ENCODE results near the gene CAMSAP1. TPM values are rescaled to one million over a fixed set of nuclear protein-coding genes. Genes with fewer than 3 reads are reported as not detected.

Gene CAMSAP1
- total and polyA plus RNA-seq, 4 donors, result 5.0 to 29.8 (median 15.1) TPM

- H3K9ac ChIP-seq (ENCODE audit: insufficient read depth in 1 of 2, low read length in 2 of 2), result no peak overlapping the region
- no peak for TF ChIP-seq CTCF (IDR thresholded peaks at IDR 0.05; ENCODE audit: control extremely low read depth, extremely low read depth)
- no peak overlapping the region for H3K4me3 ChIP-seq
- H3K4me1 ChIP-seq (ENCODE audit: control insufficient read depth in 5 of 5, insufficient read depth in 5 of 5, low read length in 5 of 5), result peaks cover 0 to 4% (median 0%) of the 10 kb centered on the region in 5 donors
- DNase-seq (peak in 1 of 3 donors; percentile 13), ATAC-seq (ENCODE audit: insufficient read depth, low FRiP score) (no peak)
- WGBS, 2 donors, result 80 to 85% methylated on average over 7 of the region's 7 CpGs
- no peaks in the 10 kb centered on the region for H3K27me3 ChIP-seq (ENCODE audit: control insufficient read depth in 3 of 3, insufficient read depth in 3 of 3, low read length in 2 of 3)
- H3K36me3 ChIP-seq (ENCODE audit: control insufficient read depth in 4 of 4, insufficient read depth in 4 of 4, low read length in 4 of 4), result peaks cover 0 to 15% (median 4%) of the 10 kb centered on the region in 4 donors
- peaks cover 0 to 6% (median 2%) of the 10 kb centered on the region in 4 donors for H3K9me3 ChIP-seq (ENCODE audit: control insufficient read depth in 4 of 4, insufficient read depth in 3 of 4, low read length in 3 of 4)
- no peak overlapping the region for H3K27ac ChIP-seq (ENCODE audit: low read depth in 1 of 2, low read length in 1 of 2)
Measured at GRCh38 chr9:135840539-135840938, 66.8 kb downstream of the CAMSAP1 start.

- Histone ChIP-seq H3K27ac (ENCODE audit: low read depth in 1 of 2, low read length in 1 of 2) (no peak overlapping the region), H3K9ac (ENCODE audit: insufficient read depth in 1 of 2, low read length in 2 of 2) (no peak overlapping the region), H3K4me1 (ENCODE audit: control insufficient read depth in 5 of 5, insufficient read depth in 5 of 5, low read length in 5 of 5) (peaks cover 0 to 4% (median 0%) of the 10 kb centered on the region in 5 donors), H3K9me3 (ENCODE audit: control insufficient read depth in 4 of 4, insufficient read depth in 3 of 4, low read length in 3 of 4) (peaks cover 0 to 7% (median 3%) of the 10 kb centered on the region in 4 donors), H3K36me3 (ENCODE audit: control insufficient read depth in 4 of 4, insufficient read depth in 4 of 4, low read length in 4 of 4) (peaks cover 0 to 15% (median 6%) of the 10 kb centered on the region in 4 donors), H3K4me3 (no peak overlapping the region), H3K27me3 (ENCODE audit: control insufficient read depth in 3 of 3, insufficient read depth in 3 of 3, low read length in 2 of 3) (no peaks in the 10 kb centered on the region)
- DNase-seq (no peak), ATAC-seq (ENCODE audit: insufficient read depth, low FRiP score) (no peak)
- TF ChIP-seq CTCF (IDR thresholded peaks at IDR 0.05; ENCODE audit: control extremely low read depth, extremely low read depth), result no peak
- 92 to 95% methylated on average over 9 of the region's 9 CpGs for WGBS, 2 donors
Measured at GRCh38 chr9:135840107-135840506, 67.2 kb downstream of the CAMSAP1 start.

- Histone ChIP-seq H3K27me3 (ENCODE audit: control insufficient read depth in 3 of 3, insufficient read depth in 3 of 3, low read length in 2 of 3) (no peaks in the 10 kb centered on the region), H3K9me3 (ENCODE audit: control insufficient read depth in 4 of 4, insufficient read depth in 3 of 4, low read length in 3 of 4) (peaks cover 0 to 8% (median 3%) of the 10 kb centered on the region in 4 donors), H3K27ac (ENCODE audit: low read depth in 1 of 2, low read length in 1 of 2) (no peak overlapping the region), H3K9ac (ENCODE audit: insufficient read depth in 1 of 2, low read length in 2 of 2) (no peak overlapping the region), H3K36me3 (ENCODE audit: control insufficient read depth in 4 of 4, insufficient read depth in 4 of 4, low read length in 4 of 4) (peaks cover 0 to 15% (median 7%) of the 10 kb centered on the region in 4 donors), H3K4me1 (ENCODE audit: control insufficient read depth in 5 of 5, insufficient read depth in 5 of 5, low read length in 5 of 5) (peaks cover 0 to 4% (median 0%) of the 10 kb centered on the region in 5 donors), H3K4me3 (no peak overlapping the region)
- TF ChIP-seq CTCF (IDR thresholded peaks at IDR 0.05; ENCODE audit: control extremely low read depth, extremely low read depth), result no peak
- ATAC-seq (ENCODE audit: insufficient read depth, low FRiP score), result no peak
- no peak for DNase-seq
- WGBS, 2 donors, result 97 to 98% methylated on average over 11 of the region's 11 CpGs
Measured at GRCh38 chr9:135839516-135839915, 67.8 kb downstream of the CAMSAP1 start.

- DNase-seq (no peak), ATAC-seq (ENCODE audit: insufficient read depth, low FRiP score) (no peak)
- Histone ChIP-seq H3K27me3 (ENCODE audit: control insufficient read depth in 3 of 3, insufficient read depth in 3 of 3, low read length in 2 of 3) (no peaks in the 10 kb centered on the region), H3K4me1 (ENCODE audit: control insufficient read depth in 5 of 5, insufficient read depth in 5 of 5, low read length in 5 of 5) (peaks cover 0 to 2% (median 0%) of the 10 kb centered on the region in 5 donors), H3K27ac (ENCODE audit: low read depth in 1 of 2, low read length in 1 of 2) (no peak overlapping the region), H3K36me3 (ENCODE audit: control insufficient read depth in 4 of 4, insufficient read depth in 4 of 4, low read length in 4 of 4) (peaks cover 0 to 15% (median 5%) of the 10 kb centered on the region in 4 donors), H3K9me3 (ENCODE audit: control insufficient read depth in 4 of 4, insufficient read depth in 3 of 4, low read length in 3 of 4) (peaks cover 0 to 10% (median 3%) of the 10 kb centered on the region in 4 donors), H3K4me3 (no peak overlapping the region), H3K9ac (ENCODE audit: insufficient read depth in 1 of 2, low read length in 2 of 2) (no peak overlapping the region)
- no peak for TF ChIP-seq CTCF (IDR thresholded peaks at IDR 0.05; ENCODE audit: control extremely low read depth, extremely low read depth)
- 94 to 95% methylated on average over 10 of the region's 10 CpGs for WGBS, 2 donors
Measured at GRCh38 chr9:135835131-135835530, 72.2 kb downstream of the CAMSAP1 start.

Measured in lung (tissue), 12 donors.